EL (cell line): Measurements from ENCODE around the gene BRF1.
"Not testable (repeated sequence)": the region's sequence is repeated elsewhere in the genome, so short reads cannot be mapped to it uniquely, and the experiment has no call there.

ENCODE experiments used
- DNase-seq: peaks from one replicate; pipeline ENCODE4 v3.0.0-alpha.2; 2016

Gene BRF1

GRCh38 chr14:105331575-105332349 is 31.0 kb upstream of the BRF1 start:
- no peak for DNase-seq

- peak; percentile 67 for DNase-seq
Measured at GRCh38 chr14:105330491-105330895, 29.7 kb upstream of the BRF1 start.

- no peak for DNase-seq
Measured at GRCh38 chr14:105329411-105330150, 28.8 kb upstream of the BRF1 start.

- DNase-seq = no peak
Measured at GRCh38 chr14:105328678-105329390, 28.0 kb upstream of the BRF1 start.

GRCh38 chr14:105328070-105328677 is 27.4 kb upstream of the BRF1 start:
- no peak for DNase-seq

- not testable (repeated sequence) for DNase-seq
Measured at GRCh38 chr14:105327695-105328045, 26.9 kb upstream of the BRF1 start.

GRCh38 chr14:105326891-105327694 is 26.3 kb upstream of the BRF1 start:
- DNase-seq = no peak

- no peak for DNase-seq
Measured at GRCh38 chr14:105326568-105326867, 25.7 kb upstream of the BRF1 start.

- no peak for DNase-seq
Measured at GRCh38 chr14:105325716-105326567, 25.1 kb upstream of the BRF1 start.

GRCh38 chr14:105325303-105325702 is 24.5 kb upstream of the BRF1 start:
- no peak for DNase-seq

- no peak for DNase-seq
Measured at GRCh38 chr14:105324871-105325270, 24.1 kb upstream of the BRF1 start.

- no peak for DNase-seq
Measured at GRCh38 chr14:105324080-105324778, 23.4 kb upstream of the BRF1 start.

GRCh38 chr14:105323663-105324062 is 22.9 kb upstream of the BRF1 start:
- no peak for DNase-seq

GRCh38 chr14:105322791-105323556 is 22.2 kb upstream of the BRF1 start:
- no peak for DNase-seq

GRCh38 chr14:105317546-105317945 is 16.7 kb upstream of the BRF1 start:
- DNase-seq = peak; percentile 47

GRCh38 chr14:105316968-105317510 is 16.2 kb upstream of the BRF1 start:
- no peak for DNase-seq

- no peak for DNase-seq
Measured at GRCh38 chr14:105316577-105316941, 15.8 kb upstream of the BRF1 start.

- DNase-seq = peak; percentile 46
Measured at GRCh38 chr14:105315941-105316576, 15.3 kb upstream of the BRF1 start.

GRCh38 chr14:105315211-105315721 is 14.5 kb upstream of the BRF1 start:
- DNase-seq = peak; percentile 19
